Liver (tissue), 3 donors: Measurements from ENCODE around the gene CIDEB.

Experiments used
- ATF3 ChIP-seq: IDR thresholded peaks from 2 replicates; pipeline ENCODE4 v1.6.1; 2016; ENCODE audit warnings: antibody characterized with exemption
- EGR1 ChIP-seq, 2 donors: IDR thresholded peaks; 2 replicates each; pipeline ENCODE4 v1.6.1; 2016 to 2018; ENCODE audit warnings: antibody characterized with exemption in 2 of 2, low read depth in 2 of 2
- GABPA ChIP-seq, 2 donors: IDR thresholded peaks in 1 of 2; conservative IDR thresholded peaks in 1 of 2; 2 replicates each; pipeline ENCODE4 v1.6.1; 2016; ENCODE audit warnings: antibody characterized with exemption in 2 of 2, mild to moderate bottlenecking in 1 of 2, moderate library complexity in 1 of 2
- JUND ChIP-seq, 2 donors: IDR thresholded peaks; 2 replicates each; pipeline ENCODE4 v1.6.1; 2016; ENCODE audit warnings: antibody characterized with exemption in 2 of 2
- NR2F2 ChIP-seq: IDR thresholded peaks from 2 replicates; pipeline ENCODE4 v1.6.1; 2016; ENCODE audit warnings: antibody characterized with exemption
- SP1 ChIP-seq: IDR thresholded peaks from 2 replicates; pipeline ENCODE4 v1.6.1; 2018; ENCODE audit warnings: antibody characterized with exemption, mild to moderate bottlenecking
- TAF1 ChIP-seq: conservative IDR thresholded peaks from 2 replicates; pipeline ENCODE4 v1.6.1; 2016; ENCODE audit warnings: antibody characterized with exemption, mild to moderate bottlenecking
- YY1 ChIP-seq: IDR thresholded peaks from 2 replicates; pipeline ENCODE4 v1.6.1; 2016; ENCODE audit warnings: antibody characterized with exemption, mild to moderate bottlenecking
- TF ChIP-seq, protein P1 (sequence below): fragments of 150-350 bp; IDR thresholded peaks from 2 replicates; pipeline ENCODE4 v1.5.1; 2017; ENCODE audit warnings: improper control_type of control experiment, low read depth, low read length; ENCODE audit not compliant: missing input control
- TF ChIP-seq, protein P2 (sequence below): IDR thresholded peaks from 2 replicates; pipeline ENCODE4 v1.6.1; 2016; ENCODE audit warnings: antibody characterized with exemption
- TF ChIP-seq, protein P3 (sequence below): IDR thresholded peaks from 2 replicates; pipeline ENCODE4 v1.6.1; 2016; ENCODE audit warnings: antibody characterized with exemption
- TF ChIP-seq, protein P4 (sequence below): IDR thresholded peaks from 2 replicates; pipeline ENCODE4 v1.6.1; 2016; ENCODE audit warnings: antibody characterized with exemption, mild to moderate bottlenecking
- donor health status: healthy.
- donor health status: healthy.

GRCh38 chr14:24285351-24285750 is 22.4 kb downstream of the CIDEB start:
- TF ChIP-seq, protein P1, sequence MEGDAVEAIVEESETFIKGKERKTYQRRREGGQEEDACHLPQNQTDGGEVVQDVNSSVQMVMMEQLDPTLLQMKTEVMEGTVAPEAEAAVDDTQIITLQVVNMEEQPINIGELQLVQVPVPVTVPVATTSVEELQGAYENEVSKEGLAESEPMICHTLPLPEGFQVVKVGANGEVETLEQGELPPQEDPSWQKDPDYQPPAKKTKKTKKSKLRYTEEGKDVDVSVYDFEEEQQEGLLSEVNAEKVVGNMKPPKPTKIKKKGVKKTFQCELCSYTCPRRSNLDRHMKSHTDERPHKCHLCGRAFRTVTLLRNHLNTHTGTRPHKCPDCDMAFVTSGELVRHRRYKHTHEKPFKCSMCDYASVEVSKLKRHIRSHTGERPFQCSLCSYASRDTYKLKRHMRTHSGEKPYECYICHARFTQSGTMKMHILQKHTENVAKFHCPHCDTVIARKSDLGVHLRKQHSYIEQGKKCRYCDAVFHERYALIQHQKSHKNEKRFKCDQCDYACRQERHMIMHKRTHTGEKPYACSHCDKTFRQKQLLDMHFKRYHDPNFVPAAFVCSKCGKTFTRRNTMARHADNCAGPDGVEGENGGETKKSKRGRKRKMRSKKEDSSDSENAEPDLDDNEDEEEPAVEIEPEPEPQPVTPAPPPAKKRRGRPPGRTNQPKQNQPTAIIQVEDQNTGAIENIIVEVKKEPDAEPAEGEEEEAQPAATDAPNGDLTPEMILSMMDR: no peak
- TF ChIP-seq NR2F2: no peak
- TF ChIP-seq, protein P2, sequence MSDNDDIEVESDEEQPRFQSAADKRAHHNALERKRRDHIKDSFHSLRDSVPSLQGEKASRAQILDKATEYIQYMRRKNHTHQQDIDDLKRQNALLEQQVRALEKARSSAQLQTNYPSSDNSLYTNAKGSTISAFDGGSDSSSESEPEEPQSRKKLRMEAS: no peak
- no peak for TF ChIP-seq JUND (IDR thresholded peaks at IDR 0.05)
- no peak for TF ChIP-seq YY1
- no peak for TF ChIP-seq SP1
- no peak for TF ChIP-seq EGR1 (IDR thresholded peaks at IDR 0.05; ENCODE audit: low read depth in 2 of 2)
- TF ChIP-seq ATF3: no peak
- no peak for TF ChIP-seq TAF1
- no peak for TF ChIP-seq GABPA (IDR thresholded peaks at IDR 0.05 in 1 of 2, conservative IDR thresholded peaks at IDR 0.05 in 1 of 2)
- TF ChIP-seq, protein P3, sequence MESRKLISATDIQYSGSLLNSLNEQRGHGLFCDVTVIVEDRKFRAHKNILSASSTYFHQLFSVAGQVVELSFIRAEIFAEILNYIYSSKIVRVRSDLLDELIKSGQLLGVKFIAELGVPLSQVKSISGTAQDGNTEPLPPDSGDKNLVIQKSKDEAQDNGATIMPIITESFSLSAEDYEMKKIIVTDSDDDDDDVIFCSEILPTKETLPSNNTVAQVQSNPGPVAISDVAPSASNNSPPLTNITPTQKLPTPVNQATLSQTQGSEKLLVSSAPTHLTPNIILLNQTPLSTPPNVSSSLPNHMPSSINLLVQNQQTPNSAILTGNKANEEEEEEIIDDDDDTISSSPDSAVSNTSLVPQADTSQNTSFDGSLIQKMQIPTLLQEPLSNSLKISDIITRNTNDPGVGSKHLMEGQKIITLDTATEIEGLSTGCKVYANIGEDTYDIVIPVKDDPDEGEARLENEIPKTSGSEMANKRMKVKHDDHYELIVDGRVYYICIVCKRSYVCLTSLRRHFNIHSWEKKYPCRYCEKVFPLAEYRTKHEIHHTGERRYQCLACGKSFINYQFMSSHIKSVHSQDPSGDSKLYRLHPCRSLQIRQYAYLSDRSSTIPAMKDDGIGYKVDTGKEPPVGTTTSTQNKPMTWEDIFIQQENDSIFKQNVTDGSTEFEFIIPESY: no peak
- TF ChIP-seq, protein P4, sequence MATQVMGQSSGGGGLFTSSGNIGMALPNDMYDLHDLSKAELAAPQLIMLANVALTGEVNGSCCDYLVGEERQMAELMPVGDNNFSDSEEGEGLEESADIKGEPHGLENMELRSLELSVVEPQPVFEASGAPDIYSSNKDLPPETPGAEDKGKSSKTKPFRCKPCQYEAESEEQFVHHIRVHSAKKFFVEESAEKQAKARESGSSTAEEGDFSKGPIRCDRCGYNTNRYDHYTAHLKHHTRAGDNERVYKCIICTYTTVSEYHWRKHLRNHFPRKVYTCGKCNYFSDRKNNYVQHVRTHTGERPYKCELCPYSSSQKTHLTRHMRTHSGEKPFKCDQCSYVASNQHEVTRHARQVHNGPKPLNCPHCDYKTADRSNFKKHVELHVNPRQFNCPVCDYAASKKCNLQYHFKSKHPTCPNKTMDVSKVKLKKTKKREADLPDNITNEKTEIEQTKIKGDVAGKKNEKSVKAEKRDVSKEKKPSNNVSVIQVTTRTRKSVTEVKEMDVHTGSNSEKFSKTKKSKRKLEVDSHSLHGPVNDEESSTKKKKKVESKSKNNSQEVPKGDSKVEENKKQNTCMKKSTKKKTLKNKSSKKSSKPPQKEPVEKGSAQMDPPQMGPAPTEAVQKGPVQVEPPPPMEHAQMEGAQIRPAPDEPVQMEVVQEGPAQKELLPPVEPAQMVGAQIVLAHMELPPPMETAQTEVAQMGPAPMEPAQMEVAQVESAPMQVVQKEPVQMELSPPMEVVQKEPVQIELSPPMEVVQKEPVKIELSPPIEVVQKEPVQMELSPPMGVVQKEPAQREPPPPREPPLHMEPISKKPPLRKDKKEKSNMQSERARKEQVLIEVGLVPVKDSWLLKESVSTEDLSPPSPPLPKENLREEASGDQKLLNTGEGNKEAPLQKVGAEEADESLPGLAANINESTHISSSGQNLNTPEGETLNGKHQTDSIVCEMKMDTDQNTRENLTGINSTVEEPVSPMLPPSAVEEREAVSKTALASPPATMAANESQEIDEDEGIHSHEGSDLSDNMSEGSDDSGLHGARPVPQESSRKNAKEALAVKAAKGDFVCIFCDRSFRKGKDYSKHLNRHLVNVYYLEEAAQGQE: no peak
